KMS-11 (cell line): ENCODE results near the gene LRFN2.

Experiments
- H2AFZ ChIP-seq: fragments of 200-600 bp; sonication (generic); 2 replicates; pipeline ENCODE4 v1.6.1; 2016; ENCODE audit warnings: antibody characterized with exemption, mixed run types, low read depth
- H3K27ac ChIP-seq: fragments of 200-600 bp; sonication (generic); 2 replicates; pipeline ENCODE4 v1.6.1; 2016; ENCODE audit warnings: mild to moderate bottlenecking, mixed run types
- H3K27me3 ChIP-seq: fragments of 200-600 bp; sonication (generic); 2 replicates; pipeline ENCODE4 v1.6.1; 2017; ENCODE audit warnings: mild to moderate bottlenecking, low read depth, mixed run types, moderate library complexity; ENCODE audit not compliant: insufficient read depth
- H3K36me3 ChIP-seq: fragments of 200-600 bp; sonication (generic); 2 replicates; pipeline ENCODE4 v1.6.1; 2017; ENCODE audit warnings: mild to moderate bottlenecking, mixed run types; ENCODE audit not compliant: insufficient read depth
- H3K4me1 ChIP-seq: fragments of 200-600 bp; sonication (generic); 2 replicates; pipeline ENCODE4 v1.6.1; 2016; ENCODE audit warnings: mild to moderate bottlenecking, low read depth, mixed run types; ENCODE audit not compliant: poor library complexity, severe bottlenecking
- H3K4me2 ChIP-seq: fragments of 200-600 bp; sonication (generic); 2 replicates; pipeline ENCODE4 v1.7.0; 2016; ENCODE audit warnings: mild to moderate bottlenecking, mixed run types
- H3K4me3 ChIP-seq: fragments of 200-600 bp; sonication (generic); IDR thresholded peaks from 2 replicates; pipeline ENCODE4 v1.6.1; 2017; ENCODE audit warnings: low read depth, low read length, mixed read lengths; ENCODE audit not compliant: insufficient read depth
- H3K79me2 ChIP-seq: fragments of 200-600 bp; sonication (generic); 2 replicates; pipeline ENCODE4 v1.6.1; 2016; ENCODE audit warnings: low read depth, mixed run types; ENCODE audit not compliant: insufficient read depth
- H3K9ac ChIP-seq: fragments of 200-600 bp; sonication (generic); 2 replicates; pipeline ENCODE4 v1.6.1; 2016; ENCODE audit warnings: mild to moderate bottlenecking, mixed run types
- H4K20me1 ChIP-seq: fragments of 200-600 bp; sonication (generic); 2 replicates; pipeline ENCODE4 v1.6.1; 2016; ENCODE audit warnings: mild to moderate bottlenecking, mixed run types; ENCODE audit not compliant: insufficient read depth
- TF ChIP-seq, protein P1 (sequence below): fragments of 200-600 bp; sonication (generic); conservative IDR thresholded peaks from 2 replicates; pipeline ENCODE4 v1.6.1; 2017; ENCODE audit warnings: low read depth, mild to moderate bottlenecking, antibody characterized with exemption, low read length, moderate library complexity, mixed read lengths

Gene LRFN2

DNA sequence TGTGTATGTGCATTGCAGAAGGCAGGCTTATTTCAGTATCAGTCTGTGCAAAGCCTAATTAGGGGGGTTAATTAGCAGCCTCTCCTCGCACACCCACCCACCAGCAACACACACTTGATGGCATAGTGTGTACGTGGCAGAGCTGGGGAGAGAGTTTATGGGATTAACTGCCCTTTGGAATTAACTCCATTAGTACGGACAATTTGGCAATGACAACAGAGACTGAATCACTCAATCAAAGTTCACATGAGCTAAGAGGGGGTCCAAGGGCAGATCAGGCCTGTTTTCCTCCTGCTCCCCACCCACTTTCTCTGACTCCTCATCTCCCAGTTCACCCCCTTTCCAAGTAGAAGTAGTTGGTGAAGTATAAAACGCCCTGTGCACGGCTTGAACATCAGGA lies 69.5 kb downstream of the LRFN2 start:
- H3K9ac ChIP-seq: no peak overlapping the region

DNA sequence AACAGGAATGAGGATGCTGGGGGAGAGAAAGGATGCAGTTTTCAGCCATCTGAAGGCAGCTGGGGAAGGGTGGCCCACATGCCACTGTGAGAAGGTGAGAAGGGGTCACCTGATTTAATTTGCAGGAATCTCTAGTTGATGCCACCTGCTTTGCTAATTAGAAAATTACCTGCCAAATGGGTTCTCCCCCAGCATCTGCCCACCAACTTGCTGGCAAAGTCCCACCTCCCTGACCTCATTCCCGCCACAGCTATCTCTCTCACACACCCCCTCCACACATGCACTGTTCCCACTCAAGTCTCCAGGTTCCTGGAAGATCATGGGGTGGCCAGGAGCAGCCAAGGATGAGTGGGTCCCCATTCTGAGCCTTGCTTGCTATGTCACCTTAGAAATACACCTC lies 70.7 kb downstream of the LRFN2 start:
- Histone ChIP-seq H3K9ac (no peak overlapping the region), H2AFZ (no peak overlapping the region), H3K4me2 (no peak overlapping the region), H3K79me2 (no peaks in the 10 kb centered on the region), H3K27me3 (no peaks in the 10 kb centered on the region), H3K4me3 (no peak overlapping the region), H3K4me1 (no peaks in the 10 kb centered on the region), H3K36me3 (no peaks in the 10 kb centered on the region), H4K20me1 (no peaks in the 10 kb centered on the region), H3K27ac (no peak overlapping the region)
- TF ChIP-seq, protein P1, sequence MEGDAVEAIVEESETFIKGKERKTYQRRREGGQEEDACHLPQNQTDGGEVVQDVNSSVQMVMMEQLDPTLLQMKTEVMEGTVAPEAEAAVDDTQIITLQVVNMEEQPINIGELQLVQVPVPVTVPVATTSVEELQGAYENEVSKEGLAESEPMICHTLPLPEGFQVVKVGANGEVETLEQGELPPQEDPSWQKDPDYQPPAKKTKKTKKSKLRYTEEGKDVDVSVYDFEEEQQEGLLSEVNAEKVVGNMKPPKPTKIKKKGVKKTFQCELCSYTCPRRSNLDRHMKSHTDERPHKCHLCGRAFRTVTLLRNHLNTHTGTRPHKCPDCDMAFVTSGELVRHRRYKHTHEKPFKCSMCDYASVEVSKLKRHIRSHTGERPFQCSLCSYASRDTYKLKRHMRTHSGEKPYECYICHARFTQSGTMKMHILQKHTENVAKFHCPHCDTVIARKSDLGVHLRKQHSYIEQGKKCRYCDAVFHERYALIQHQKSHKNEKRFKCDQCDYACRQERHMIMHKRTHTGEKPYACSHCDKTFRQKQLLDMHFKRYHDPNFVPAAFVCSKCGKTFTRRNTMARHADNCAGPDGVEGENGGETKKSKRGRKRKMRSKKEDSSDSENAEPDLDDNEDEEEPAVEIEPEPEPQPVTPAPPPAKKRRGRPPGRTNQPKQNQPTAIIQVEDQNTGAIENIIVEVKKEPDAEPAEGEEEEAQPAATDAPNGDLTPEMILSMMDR: no peak

More for the DNA sequence above, 69.5 kb downstream of the LRFN2 start:
- no peaks in the 10 kb centered on the region for H3K4me1 ChIP-seq
- H3K4me3 ChIP-seq: no peak overlapping the region
- H3K36me3 ChIP-seq: no peaks in the 10 kb centered on the region
- no peak overlapping the region for H2AFZ ChIP-seq
- TF ChIP-seq, protein P1: no peak
- no peak overlapping the region for H3K4me2 ChIP-seq
- no peaks in the 10 kb centered on the region for H3K27me3 ChIP-seq
- no peaks in the 10 kb centered on the region for H3K79me2 ChIP-seq
- no peaks in the 10 kb centered on the region for H4K20me1 ChIP-seq
- H3K27ac ChIP-seq: no peak overlapping the region

DNA sequence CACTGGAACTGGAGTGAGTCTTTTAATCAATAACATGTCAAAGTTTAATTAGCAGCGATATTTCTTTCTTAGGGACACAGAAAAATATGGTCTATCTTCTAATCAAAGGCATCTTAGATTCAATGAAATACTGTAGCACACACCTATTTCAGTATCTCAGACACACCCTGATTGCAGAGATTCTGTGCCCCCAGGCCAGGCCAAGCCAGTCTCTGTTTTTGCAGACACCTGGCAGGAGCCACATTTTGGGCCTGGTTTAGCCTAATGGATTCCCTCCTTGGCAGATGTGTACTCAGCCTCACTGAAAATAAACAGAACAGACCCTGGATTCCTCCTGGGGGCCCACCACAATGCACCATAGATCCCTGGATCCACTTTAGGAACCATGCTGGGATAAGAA lies 74.8 kb downstream of the LRFN2 start:
- Histone ChIP-seq H3K27ac (no peak overlapping the region), H3K4me2 (no peak overlapping the region), H3K4me3 (no peak overlapping the region), H4K20me1 (no peaks in the 10 kb centered on the region), H3K9ac (no peak overlapping the region), H3K36me3 (no peaks in the 10 kb centered on the region), H2AFZ (no peak overlapping the region), H3K4me1 (no peaks in the 10 kb centered on the region), H3K27me3 (no peaks in the 10 kb centered on the region), H3K79me2 (no peaks in the 10 kb centered on the region)
- TF ChIP-seq, protein P1: no peak

DNA sequence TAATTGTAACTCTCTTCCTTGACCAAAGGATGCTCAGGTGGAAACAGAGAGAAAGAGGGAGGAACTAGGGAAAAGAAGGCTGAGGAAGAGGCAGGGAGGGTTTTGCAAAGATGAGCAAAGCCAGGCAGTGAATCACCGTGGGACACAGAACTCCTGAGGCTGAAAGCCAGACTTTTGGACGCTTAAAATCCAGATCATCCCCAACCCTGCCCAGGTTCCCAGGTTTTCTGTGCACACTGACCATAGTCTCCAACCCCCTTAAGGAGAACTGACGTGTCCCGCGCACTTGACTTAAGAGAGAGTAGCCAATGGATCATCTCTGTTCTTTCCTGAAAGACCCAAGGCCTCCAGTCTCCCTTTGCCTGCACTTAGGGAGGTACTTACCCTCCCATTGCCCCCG lies 75.3 kb downstream of the LRFN2 start:
- no peak overlapping the region for H3K27ac ChIP-seq
- no peaks in the 10 kb centered on the region for H3K4me1 ChIP-seq
- no peaks in the 10 kb centered on the region for H4K20me1 ChIP-seq
- H3K4me2 ChIP-seq: no peak overlapping the region
- TF ChIP-seq, protein P1: no peak
- H3K27me3 ChIP-seq: no peaks in the 10 kb centered on the region
- H2AFZ ChIP-seq: no peak overlapping the region
- no peak overlapping the region for H3K4me3 ChIP-seq
- no peaks in the 10 kb centered on the region for H3K36me3 ChIP-seq
- no peaks in the 10 kb centered on the region for H3K79me2 ChIP-seq
- H3K9ac ChIP-seq: no peak overlapping the region
